H9 (cell line): ENCODE data around the gene LRRC8C. TPM values are rescaled to one million over a fixed set of nuclear protein-coding genes. Genes with fewer than 3 reads are reported as not detected.

Experiments
- DNase-seq: peaks from one replicate; pipeline ENCODE4 v3.0.0-alpha.2; 2017
- H2AFZ ChIP-seq: one replicate; pipeline ENCODE4 v1.6.1; 2013; ENCODE audit warnings: mild to moderate bottlenecking, low read length, control low read depth, moderate library complexity
- H2AK5ac ChIP-seq: 2 replicates; pipeline ENCODE4 v1.6.1; 2013; ENCODE audit warnings: low read length, control low read depth, mixed read lengths; ENCODE audit not compliant: insufficient read length
- H2BK120ac ChIP-seq: one replicate; pipeline ENCODE4 v1.6.1; 2013; ENCODE audit warnings: low read depth, mild to moderate bottlenecking, low read length, control low read depth, inconsistent platforms; ENCODE audit not compliant: poor library complexity, severe bottlenecking
- H2BK12ac ChIP-seq: 2 replicates; pipeline ENCODE4 v1.6.1; 2013; ENCODE audit warnings: low read length, control low read depth, mixed read lengths, low read depth; ENCODE audit not compliant: insufficient read length
- H2BK15ac ChIP-seq: 2 replicates; pipeline ENCODE4 v1.6.1; 2013; ENCODE audit warnings: low read depth, low read length, control low read depth
- H2BK20ac ChIP-seq: one replicate; pipeline ENCODE4 v1.6.1; 2013; ENCODE audit warnings: low read depth, mild to moderate bottlenecking, low read length, control low read depth, inconsistent platforms; ENCODE audit not compliant: poor library complexity, severe bottlenecking
- H2BK5ac ChIP-seq: 2 replicates; pipeline ENCODE4 v1.6.1; 2013; ENCODE audit warnings: low read length, control low read depth, mixed read lengths; ENCODE audit not compliant: insufficient read length
- H3K14ac ChIP-seq: 2 replicates; pipeline ENCODE4 v1.6.1; 2013; ENCODE audit warnings: low read length, control low read depth; ENCODE audit not compliant: insufficient read depth
- H3K18ac ChIP-seq: 2 replicates; pipeline ENCODE4 v1.6.1; 2013; ENCODE audit warnings: low read depth, mild to moderate bottlenecking, mixed read lengths, low read length, control low read depth; ENCODE audit not compliant: insufficient read length
- H3K23ac ChIP-seq: 2 replicates; pipeline ENCODE4 v1.6.1; 2013; ENCODE audit warnings: low read length, control low read depth, mixed read lengths, low read depth; ENCODE audit not compliant: insufficient read length
- H3K23me2 ChIP-seq: 2 replicates; pipeline ENCODE4 v1.6.1; 2013; ENCODE audit warnings: low read depth, mild to moderate bottlenecking, mixed read lengths, low read length, control low read depth; ENCODE audit not compliant: insufficient read length, poor library complexity, severe bottlenecking
- H3K27ac ChIP-seq: 2 replicates; pipeline ENCODE4 v1.5.1; 2013; ENCODE audit warnings: low read length, control low read depth, mixed read lengths, low read depth; ENCODE audit not compliant: insufficient read length
- H3K27me3 ChIP-seq: 2 replicates; pipeline ENCODE4 v1.6.1; 2013; ENCODE audit warnings: low read length, control low read depth, inconsistent platforms; ENCODE audit not compliant: insufficient read depth
- H3K4ac ChIP-seq: 2 replicates; pipeline ENCODE4 v1.6.1; 2013; ENCODE audit warnings: low read depth, mild to moderate bottlenecking, control low read depth, inconsistent platforms, low read length, moderate library complexity
- H3K4me1 ChIP-seq: 2 replicates; pipeline ENCODE4 v1.6.1; 2013; ENCODE audit warnings: low read length, control low read depth, inconsistent platforms; ENCODE audit not compliant: insufficient read depth
- H3K4me2 ChIP-seq: 2 replicates; pipeline ENCODE4 v1.6.1; 2013; ENCODE audit warnings: low read length, control low read depth, mixed read lengths; ENCODE audit not compliant: insufficient read length, insufficient read depth
- H3K56ac ChIP-seq: 2 replicates; pipeline ENCODE4 v1.6.1; 2013; ENCODE audit warnings: low read depth, mild to moderate bottlenecking, mixed read lengths, low read length, control low read depth; ENCODE audit not compliant: insufficient read length
- H3K79me1 ChIP-seq: 2 replicates; pipeline ENCODE4 v1.6.1; 2013; ENCODE audit warnings: low read depth, mild to moderate bottlenecking, moderate library complexity, low read length, control low read depth, inconsistent platforms; ENCODE audit not compliant: insufficient read depth, poor library complexity, severe bottlenecking
- H3K79me2 ChIP-seq: 2 replicates; pipeline ENCODE4 v1.6.1; 2013; ENCODE audit warnings: low read length, control low read depth, inconsistent platforms; ENCODE audit not compliant: insufficient read depth
- H3K9ac ChIP-seq: 2 replicates; pipeline ENCODE4 v1.6.1; 2013; ENCODE audit warnings: low read length, control low read depth, mixed read lengths; ENCODE audit not compliant: insufficient read length; ENCODE audit errors: extremely low read depth
- H3K9me3 ChIP-seq: one replicate; pipeline ENCODE4 v1.6.1; 2013; ENCODE audit warnings: low read depth, low read length, inconsistent platforms; ENCODE audit not compliant: control insufficient read depth
- H3T11ph ChIP-seq: one replicate; pipeline ENCODE4 v1.6.1; 2013; ENCODE audit warnings: mild to moderate bottlenecking, low read length, control low read depth, inconsistent platforms
- H4K20me1 ChIP-seq: one replicate; pipeline ENCODE4 v1.6.1; 2013; ENCODE audit not compliant: control insufficient read depth, insufficient read length, insufficient read depth
- H4K5ac ChIP-seq: 2 replicates; pipeline ENCODE4 v1.6.1; 2013; ENCODE audit warnings: low read depth, mild to moderate bottlenecking, mixed read lengths, low read length, control low read depth; ENCODE audit not compliant: insufficient read length
- H4K8ac ChIP-seq: replicated peaks from 2 replicates; pipeline ENCODE4 v1.6.1; 2013; ENCODE audit warnings: low read length, control low read depth, mixed read lengths, low read depth; ENCODE audit not compliant: insufficient read length
- H4K91ac ChIP-seq: 2 replicates; pipeline ENCODE4 v1.6.1; 2013; ENCODE audit warnings: low read depth, mild to moderate bottlenecking, moderate library complexity, mixed read lengths, low read length, control low read depth; ENCODE audit not compliant: insufficient read length
- H3K27ac Mint-ChIP-seq, 3 experiments: 2 replicates in 2 of 3; 3 replicates in 1 of 3; pipeline ENCODE4 v1.8.0; 2020 to 2021; ENCODE audit warnings: mixed read lengths in 3 of 3, mild to moderate bottlenecking in 1 of 3, moderate library complexity in 1 of 3
- H3K27me3 Mint-ChIP-seq: 2 replicates; pipeline ENCODE4 v1.8.0; 2021; ENCODE audit warnings: low read depth, mild to moderate bottlenecking, moderate library complexity, mixed read lengths
- H3K36me3 Mint-ChIP-seq, 3 experiments: 2 replicates in 2 of 3; 3 replicates in 1 of 3; pipeline ENCODE4 v1.8.0; 2020 to 2021; ENCODE audit warnings: low read depth in 3 of 3, mixed read lengths in 3 of 3; ENCODE audit not compliant: insufficient read depth in 1 of 3
- H3K4me1 Mint-ChIP-seq, 2 experiments: 2 replicates each; pipeline ENCODE4 v1.8.0; 2020; ENCODE audit warnings: mixed read lengths in 2 of 2
- H3K4me3 Mint-ChIP-seq, 2 experiments: 2 replicates in 1 of 2; 3 replicates in 1 of 2; pipeline ENCODE4 v1.8.0; 2020 to 2021; ENCODE audit warnings: mild to moderate bottlenecking in 2 of 2, mixed read lengths in 2 of 2, moderate library complexity in 1 of 2
- H3K9me3 Mint-ChIP-seq, 2 experiments: 2 replicates in 1 of 2; 3 replicates in 1 of 2; pipeline ENCODE4 v1.8.0; 2020; ENCODE audit warnings: mild to moderate bottlenecking in 2 of 2, mixed read lengths in 2 of 2, moderate library complexity in 1 of 2
- CTCF ChIP-seq: fragments of 200-600 bp; sonication (generic); conservative IDR thresholded peaks from 3 replicates; pipeline ENCODE4 v1.8.0; 2021; ENCODE audit warnings: antibody characterized with exemption, mild to moderate bottlenecking
- WGBS: extraction: QIAGEN DNeasy Blood & Tissue Kit; methylation state at CpG from one replicate; pipeline ENCODE4 v1.1.7; 2013; ENCODE audit warnings: missing lambda C conversion rate, low lambda C conversion rate, mixed read lengths; ENCODE audit not compliant: insufficient read length; ENCODE audit errors: extremely low coverage; 5-methylcytosine and 5-hydroxymethylcytosine counted together
- total RNA-seq: library from RNA; stranded (reverse); gene quantifications from 2 replicates; pipeline ENCODE4 v1.2.1, GENCODE V29; 2021

The LRRC8C gene
- total RNA-seq, 1 experiment from 2014 or later: 1.9 TPM

- no CpG with 5 or more reads among the region's 1 CpG for WGBS
- H3K27me3 ChIP-seq: no peaks in the 10 kb centered on the region
- H3K14ac ChIP-seq: no peak overlapping the region
- H3K23ac ChIP-seq: no peak overlapping the region
- Mint-ChIP-seq H3K36me3 (no peaks in the 10 kb centered on the region), H3K4me3 (no peak overlapping the region), H3K27ac (peak overlapping the region in 1 of 3 experiments; percentile 2; a peak in 1 of 7 replicates), H3K4me1 (peaks cover 7 to 8% of the 10 kb centered on the region in 2 experiments), H3K27me3 (no peaks in the 10 kb centered on the region), H3K9me3 (no peaks in the 10 kb centered on the region)
- H2AK5ac ChIP-seq: no peak overlapping the region
- no peak overlapping the region for H4K8ac ChIP-seq
- H3K79me1 ChIP-seq: no peaks in the 10 kb centered on the region
- no peak overlapping the region for H3T11ph ChIP-seq
- no peak overlapping the region for H3K56ac ChIP-seq
- H2BK12ac ChIP-seq: no peak overlapping the region
- H3K9me3 ChIP-seq: no peaks in the 10 kb centered on the region
- DNase-seq: no peak
- H2BK120ac ChIP-seq: no peak overlapping the region
- no peak for TF ChIP-seq CTCF
- no peak overlapping the region for H2BK20ac ChIP-seq
- no peak overlapping the region for H3K9ac ChIP-seq
- no peak overlapping the region for H2BK5ac ChIP-seq
- H3K18ac ChIP-seq: no peak overlapping the region
- H4K5ac ChIP-seq: no peak overlapping the region
- no peaks in the 10 kb centered on the region for H3K23me2 ChIP-seq
- H4K20me1 ChIP-seq: no peaks in the 10 kb centered on the region
- H3K4ac ChIP-seq: no peak overlapping the region
- H3K4me2 ChIP-seq: no peak overlapping the region
- H3K27ac ChIP-seq: no peak overlapping the region
- H4K91ac ChIP-seq: no peak overlapping the region
- H3K4me1 ChIP-seq: peaks cover 3% of the 10 kb centered on the region; the same call in 1 of the 2 replicates
- H2AFZ ChIP-seq: no peak overlapping the region
- H2BK15ac ChIP-seq: no peak overlapping the region
- H3K79me2 ChIP-seq: no peaks in the 10 kb centered on the region
Observed at GRCh38 chr1:89688607-89689006, 55.7 kb downstream of the LRRC8C start.
